ACC112 (cell line): Measurements from ENCODE around the gene DDA1.
A peak's percentile ranks its signal among the peaks of the same experiment; 100 is the strongest.
"Not testable (repeated sequence)": the region's sequence is repeated elsewhere in the genome, so short reads cannot be mapped to it uniquely, and the experiment has no call there.

ENCODE experiments used
- H2AFZ ChIP-seq: fragments of 200-600 bp; sonication (generic); one replicate; pipeline ENCODE4 v1.6.0; 2017; ENCODE audit warnings: antibody characterized with exemption, low read length; ENCODE audit not compliant: unreplicated experiment
- H3K27ac ChIP-seq: fragments of 200-600 bp; sonication (generic); 2 replicates; pipeline ENCODE4 v1.5.1; 2014; ENCODE audit warnings: low read depth, mild to moderate bottlenecking, antibody characterized with exemption, low read length, moderate library complexity
- H3K27me3 ChIP-seq: fragments of 200-600 bp; sonication (generic); 2 replicates; pipeline ENCODE4 v1.6.1; 2014; ENCODE audit warnings: mild to moderate bottlenecking, antibody characterized with exemption, low read length, moderate library complexity, mixed read lengths; ENCODE audit not compliant: insufficient read depth
- H3K36me3 ChIP-seq: fragments of 200-600 bp; sonication (generic); 2 replicates; pipeline ENCODE4 v1.6.1; 2016; ENCODE audit warnings: mild to moderate bottlenecking, antibody characterized with exemption, low read length, moderate library complexity, mixed read lengths; ENCODE audit not compliant: insufficient read depth
- H3K4me1 ChIP-seq: fragments of 200-600 bp; sonication (generic); one replicate; pipeline ENCODE4 v1.6.1; 2016; ENCODE audit warnings: low read length, mixed read lengths; ENCODE audit not compliant: insufficient read depth, unreplicated experiment, control insufficient read depth
- H3K4me3 ChIP-seq: fragments of 200-600 bp; sonication (generic); 2 replicates; pipeline ENCODE4 v1.5.1; 2014; ENCODE audit warnings: mild to moderate bottlenecking, low read depth, low read length
- H3K79me2 ChIP-seq: fragments of 200-600 bp; sonication (generic); one replicate; pipeline ENCODE4 v1.6.0; 2016; ENCODE audit warnings: low read length; ENCODE audit not compliant: control insufficient read depth, unreplicated experiment, insufficient read depth

DDA1 gene

GRCh38 chr19:17292301-17293074 is 16.9 kb upstream of the DDA1 start:
- Histone ChIP-seq H3K4me3 (peak overlapping the region; percentile 81), H3K36me3 (peaks cover 4% of the 10 kb centered on the region; the same call in 1 of the 2 replicates), H3K4me1 (no peaks in the 10 kb centered on the region), H2AFZ (peak overlapping the region; percentile 91), H3K27me3 (no peaks in the 10 kb centered on the region), H3K27ac (no peak overlapping the region), H3K79me2 (no peaks in the 10 kb centered on the region)

GRCh38 chr19:17293605-17294004 is 15.8 kb upstream of the DDA1 start:
- Histone ChIP-seq H3K4me1 (no peaks in the 10 kb centered on the region), H3K4me3 (no peak overlapping the region), H3K79me2 (no peaks in the 10 kb centered on the region), H3K27ac (no peak overlapping the region), H2AFZ (no peak overlapping the region), H3K36me3 (peaks cover 4% of the 10 kb centered on the region; the same call in 1 of the 2 replicates), H3K27me3 (no peaks in the 10 kb centered on the region)

- H3K27ac ChIP-seq: no peak overlapping the region
- H3K36me3 ChIP-seq: peaks cover 4% of the 10 kb centered on the region; the same call in 1 of the 2 replicates
- H2AFZ ChIP-seq: no peak overlapping the region
- no peaks in the 10 kb centered on the region for H3K27me3 ChIP-seq
- no peaks in the 10 kb centered on the region for H3K4me1 ChIP-seq
- no peaks in the 10 kb centered on the region for H3K79me2 ChIP-seq
- no peak overlapping the region for H3K4me3 ChIP-seq
Measured at GRCh38 chr19:17294051-17294891, 15.1 kb upstream of the DDA1 start.

GRCh38 chr19:17295551-17295950 is 13.8 kb upstream of the DDA1 start:
- not testable (repeated sequence) for H3K79me2 ChIP-seq, H3K4me1 ChIP-seq, H3K27me3 ChIP-seq, H3K4me3 ChIP-seq, H3K36me3 ChIP-seq, H3K27ac ChIP-seq, H2AFZ ChIP-seq

GRCh38 chr19:17296273-17296672 is 13.1 kb upstream of the DDA1 start:
- Histone ChIP-seq H3K36me3 (peaks cover 4% of the 10 kb centered on the region; the same call in 1 of the 2 replicates), H3K27ac (0 out of 2 replicates have a peak overlapping the region, but pooled peaks have one; percentile 16)

GRCh38 chr19:17296976-17297375 is 12.4 kb upstream of the DDA1 start:
- no peaks in the 10 kb centered on the region for H3K4me1 ChIP-seq
- H3K79me2 ChIP-seq: no peaks in the 10 kb centered on the region
- no peaks in the 10 kb centered on the region for H3K27me3 ChIP-seq
- no peak overlapping the region for H3K27ac ChIP-seq
- H2AFZ ChIP-seq: no peak overlapping the region
- H3K4me3 ChIP-seq: no peak overlapping the region
- peaks cover 4% of the 10 kb centered on the region; the same call in 1 of the 2 replicates for H3K36me3 ChIP-seq

More at GRCh38 chr19:17296273-17296672, 13.1 kb upstream of the DDA1 start:
- Histone ChIP-seq H3K79me2 (no peaks in the 10 kb centered on the region), H3K4me1 (no peaks in the 10 kb centered on the region), H2AFZ (no peak overlapping the region), H3K27me3 (no peaks in the 10 kb centered on the region), H3K4me3 (no peak overlapping the region)

- Histone ChIP-seq H3K79me2 (no peaks in the 10 kb centered on the region), H3K4me3 (no peak overlapping the region), H2AFZ (no peak overlapping the region), H3K36me3 (no peaks in the 10 kb centered on the region), H3K27me3 (no peaks in the 10 kb centered on the region), H3K4me1 (peaks cover 16% of the 10 kb centered on the region), H3K27ac (no peak overlapping the region)
Measured at GRCh38 chr19:17300992-17301619, 8.3 kb upstream of the DDA1 start.

GRCh38 chr19:17302391-17303166 is 6.8 kb upstream of the DDA1 start:
- peaks cover 20% of the 10 kb centered on the region for H3K4me1 ChIP-seq
- no peaks in the 10 kb centered on the region for H3K27me3 ChIP-seq
- H3K4me3 ChIP-seq: peak overlapping the region; percentile 89
- H3K36me3 ChIP-seq: no peaks in the 10 kb centered on the region
- no peak overlapping the region for H2AFZ ChIP-seq
- H3K79me2 ChIP-seq: peaks cover under 1% of the 10 kb centered on the region
- H3K27ac ChIP-seq: no peak overlapping the region

- Histone ChIP-seq H3K27me3 (no peaks in the 10 kb centered on the region), H3K27ac (no peak within 1 kb of the TSS), H3K4me1 (peaks cover 20% of the 10 kb centered on the region), H3K36me3 (no peaks in the 10 kb centered on the region), H2AFZ (peak within 1 kb of the TSS; percentile 42), H3K79me2 (peaks cover 2% of the 10 kb centered on the region), H3K4me3 (peak within 1 kb of the TSS; percentile 89)
Measured at GRCh38 chr19:17303167-17303939, 6.0 kb upstream of the DDA1 start, which contains the start of gene ABHD8. Gene ABHD8 (minus strand): TSS chr19:17303425. CDS start chr19:17301616, 1,809 bp downstream.
